ENCODE results near the gene DCAF8L1. TPM values are rescaled to one million over a fixed set of nuclear protein-coding genes. Genes with fewer than 3 reads are reported as not detected.
"Not testable (repeated sequence)": the region's sequence is repeated elsewhere in the genome, so short reads cannot be mapped to it uniquely, and the experiment has no call there.

The DCAF8L1 gene
- total RNA-seq, 4 donors from 2014 or later: not detected

GRCh38 chrX:27976284-27976683, 5.0 kb downstream of the DCAF8L1 start:
- Histone ChIP-seq H3K27ac (no peak overlapping the region), H3K27me3 (no peaks in the 10 kb centered on the region), H3K4me3 (no peak overlapping the region), H3K36me3 (no peaks in the 10 kb centered on the region), H3K4me1 (no peaks in the 10 kb centered on the region), H3K9me3 (no peaks in the 10 kb centered on the region)
- 15 to 30% methylated on average over 4 of the region's 4 CpGs for WGBS, 2 donors
- no peak for TF ChIP-seq CTCF (IDR thresholded peaks at IDR 0.05)
- TF ChIP-seq EP300 (IDR thresholded peaks at IDR 0.05): no peak
- TF ChIP-seq POLR2A (IDR thresholded peaks at IDR 0.05): no peak
- DNase-seq (ENCODE audit: low spot score in 2 of 2): no peak

- Histone ChIP-seq H3K36me3 (no peaks in the 10 kb centered on the region), H3K4me1 (no peaks in the 10 kb centered on the region), H3K27me3 (no peaks in the 10 kb centered on the region), H3K4me3 (no peak overlapping the region), H3K27ac (no peak overlapping the region), H3K9me3 (no peaks in the 10 kb centered on the region)
- WGBS, 2 donors: 24 to 29% methylated on average over 2 of the region's 2 CpGs
- no peak for DNase-seq (ENCODE audit: low spot score in 2 of 2)
- TF ChIP-seq CTCF (IDR thresholded peaks at IDR 0.05) (no peak), EP300 (IDR thresholded peaks at IDR 0.05) (no peak), POLR2A (IDR thresholded peaks at IDR 0.05) (no peak)
Measured at GRCh38 chrX:27968878-27969277, 12.4 kb downstream of the DCAF8L1 start.

GRCh38 chrX:27968352-27968751, 12.9 kb downstream of the DCAF8L1 start:
- TF ChIP-seq POLR2A (IDR thresholded peaks at IDR 0.05) (no peak), EP300 (IDR thresholded peaks at IDR 0.05) (no peak), CTCF (IDR thresholded peaks at IDR 0.05) (no peak)
- Histone ChIP-seq H3K9me3 (no peaks in the 10 kb centered on the region), H3K4me3 (no peak overlapping the region), H3K36me3 (no peaks in the 10 kb centered on the region), H3K27me3 (no peaks in the 10 kb centered on the region), H3K27ac (no peak overlapping the region), H3K4me1 (no peaks in the 10 kb centered on the region)
- 52 to 76% methylated on average over 2 of the region's 2 CpGs for WGBS, 2 donors
- no peak for DNase-seq (ENCODE audit: low spot score in 2 of 2)

- peak in 1 of 2 donors; percentile 5 for DNase-seq (ENCODE audit: low spot score in 2 of 2)
Measured at GRCh38 chrX:27966955-27967354, 14.3 kb downstream of the DCAF8L1 start.

GRCh38 chrX:27966492-27966891, 14.8 kb downstream of the DCAF8L1 start:
- TF ChIP-seq CTCF (IDR thresholded peaks at IDR 0.05): no peak
- Histone ChIP-seq H3K27ac (no peak overlapping the region), H3K9me3 (no peaks in the 10 kb centered on the region), H3K4me1 (no peaks in the 10 kb centered on the region), H3K36me3 (no peaks in the 10 kb centered on the region), H3K4me3 (no peak overlapping the region), H3K27me3 (no peaks in the 10 kb centered on the region)
- DNase-seq (ENCODE audit: low spot score in 2 of 2): no peak
- 41 to 70% methylated on average over 1 of the region's 1 CpG for WGBS, 2 donors

More at GRCh38 chrX:27966955-27967354, 14.3 kb downstream of the DCAF8L1 start:
- H3K27ac ChIP-seq: no peak overlapping the region
- H3K9me3 ChIP-seq: no peaks in the 10 kb centered on the region
- H3K36me3 ChIP-seq: no peaks in the 10 kb centered on the region
- H3K4me3 ChIP-seq: no peak overlapping the region
- TF ChIP-seq POLR2A (IDR thresholded peaks at IDR 0.05): no peak
- no peak for TF ChIP-seq EP300 (IDR thresholded peaks at IDR 0.05)
- TF ChIP-seq CTCF (IDR thresholded peaks at IDR 0.05): no peak
- WGBS, 2 donors: 14 to 23% methylated on average over 1 of the region's 1 CpG
- no peaks in the 10 kb centered on the region for H3K27me3 ChIP-seq
- H3K4me1 ChIP-seq: no peaks in the 10 kb centered on the region

GRCh38 chrX:27965348-27965747, 15.9 kb downstream of the DCAF8L1 start:
- WGBS, 2 donors: 82 to 96% methylated on average over 5 of the region's 5 CpGs
- DNase-seq (ENCODE audit: low spot score in 2 of 2); H3K36me3 ChIP-seq; H3K9me3 ChIP-seq; H3K27ac ChIP-seq; H3K4me1 ChIP-seq; H3K4me3 ChIP-seq; H3K27me3 ChIP-seq: not testable (repeated sequence)
